Measurements from ENCODE around the gene CDH16. TPM values are rescaled to one million over a fixed set of nuclear protein-coding genes. Genes with fewer than 3 reads are reported as not detected.

CDH16 gene
- total RNA-seq, 1 donor from 2014 or later, result 0.25 TPM

DNA sequence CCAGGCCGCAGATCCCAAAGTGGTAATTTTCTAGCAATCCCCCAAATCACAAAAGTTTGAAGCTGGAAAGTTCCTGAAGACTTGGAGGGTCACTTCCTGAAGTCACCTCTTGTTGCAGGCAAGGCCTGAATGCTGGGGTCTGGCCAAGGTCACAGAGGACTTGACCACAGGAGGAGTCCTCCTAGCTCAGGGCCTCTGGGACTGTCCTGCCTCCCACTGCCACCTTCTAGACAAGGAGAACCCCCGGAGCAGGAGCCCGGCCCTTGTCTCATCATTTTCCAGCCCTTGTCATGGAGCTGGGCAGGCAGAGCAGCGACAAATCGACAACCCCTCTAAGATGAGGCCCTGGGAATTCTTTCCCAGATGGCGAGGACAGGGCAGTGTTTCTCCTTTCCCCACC, 330 bp downstream of the CDH16 start:
- Histone ChIP-seq H3K27me3 (no peaks in the 10 kb centered on the region), H3K9me3 (no peaks in the 10 kb centered on the region), H3K27ac (no peak overlapping the region), H3K4me3 (no peak overlapping the region), H3K36me3 (no peaks in the 10 kb centered on the region), H3K4me1 (no peaks in the 10 kb centered on the region)
- intact Hi-C loops (cut with DNase I), result no loop called here
- no peak for TF ChIP-seq POLR2AphosphoS5 (IDR thresholded peaks at IDR 0.05; ENCODE audit: insufficient read depth in 1 of 2, low read depth in 1 of 2)
- TF ChIP-seq POLR2A (IDR thresholded peaks at IDR 0.05), result no peak
- TF ChIP-seq, protein P1, sequence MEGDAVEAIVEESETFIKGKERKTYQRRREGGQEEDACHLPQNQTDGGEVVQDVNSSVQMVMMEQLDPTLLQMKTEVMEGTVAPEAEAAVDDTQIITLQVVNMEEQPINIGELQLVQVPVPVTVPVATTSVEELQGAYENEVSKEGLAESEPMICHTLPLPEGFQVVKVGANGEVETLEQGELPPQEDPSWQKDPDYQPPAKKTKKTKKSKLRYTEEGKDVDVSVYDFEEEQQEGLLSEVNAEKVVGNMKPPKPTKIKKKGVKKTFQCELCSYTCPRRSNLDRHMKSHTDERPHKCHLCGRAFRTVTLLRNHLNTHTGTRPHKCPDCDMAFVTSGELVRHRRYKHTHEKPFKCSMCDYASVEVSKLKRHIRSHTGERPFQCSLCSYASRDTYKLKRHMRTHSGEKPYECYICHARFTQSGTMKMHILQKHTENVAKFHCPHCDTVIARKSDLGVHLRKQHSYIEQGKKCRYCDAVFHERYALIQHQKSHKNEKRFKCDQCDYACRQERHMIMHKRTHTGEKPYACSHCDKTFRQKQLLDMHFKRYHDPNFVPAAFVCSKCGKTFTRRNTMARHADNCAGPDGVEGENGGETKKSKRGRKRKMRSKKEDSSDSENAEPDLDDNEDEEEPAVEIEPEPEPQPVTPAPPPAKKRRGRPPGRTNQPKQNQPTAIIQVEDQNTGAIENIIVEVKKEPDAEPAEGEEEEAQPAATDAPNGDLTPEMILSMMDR (IDR thresholded peaks at IDR 0.05), result no peak
- no peak for DNase-seq (ENCODE audit: extremely low spot score in 2 of 2)

DNA sequence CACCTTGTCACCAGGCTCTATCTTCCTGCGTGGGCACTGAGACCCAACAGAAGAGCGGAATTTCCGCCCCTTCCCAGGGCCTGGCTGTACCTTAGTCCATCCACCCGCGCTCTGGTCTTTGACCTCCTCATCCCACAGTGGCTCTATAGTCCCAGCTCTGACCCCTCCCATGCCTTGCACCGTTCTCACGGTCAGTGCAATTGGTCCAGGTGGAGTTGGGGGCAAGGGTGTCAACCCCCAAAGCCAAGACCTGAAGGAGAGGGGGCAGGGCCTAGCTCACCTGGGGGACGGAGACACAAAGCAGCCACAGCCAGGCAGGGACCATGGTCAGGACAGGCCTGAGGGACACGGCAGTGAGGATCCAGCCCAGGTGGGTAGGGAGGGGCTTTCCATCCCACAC, 944 bp downstream of the CDH16 start:
- TF ChIP-seq POLR2A (IDR thresholded peaks at IDR 0.05), result no peak
- TF ChIP-seq, protein P1 (IDR thresholded peaks at IDR 0.05), result no peak
- no peak for TF ChIP-seq POLR2AphosphoS5 (IDR thresholded peaks at IDR 0.05; ENCODE audit: insufficient read depth in 1 of 2, low read depth in 1 of 2)

DNA sequence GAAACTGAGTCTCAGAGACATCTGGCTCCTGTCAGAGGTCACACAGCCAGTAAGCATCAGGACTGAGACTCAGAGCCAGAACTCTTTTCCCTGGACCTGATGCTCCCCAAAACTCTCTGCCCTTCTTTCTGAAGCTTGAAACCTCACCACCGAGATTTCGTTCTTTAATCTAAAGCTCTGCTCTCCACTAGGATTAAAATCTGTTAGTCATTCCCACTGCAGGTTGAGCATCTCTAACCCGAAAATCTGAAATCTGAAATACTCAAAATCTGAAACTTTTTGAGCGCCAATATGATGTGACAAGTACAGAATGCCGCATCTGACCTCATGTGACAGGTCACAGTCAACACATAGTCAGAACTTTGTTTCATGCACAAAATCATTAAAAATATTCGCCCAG, 2.2 kb downstream of the CDH16 start:
- Histone ChIP-seq H3K27ac (no peak overlapping the region), H3K9me3 (no peaks in the 10 kb centered on the region), H3K27me3 (no peaks in the 10 kb centered on the region), H3K36me3 (no peaks in the 10 kb centered on the region), H3K4me1 (no peaks in the 10 kb centered on the region), H3K4me3 (no peak overlapping the region)
- no peak for DNase-seq (ENCODE audit: extremely low spot score in 2 of 2)
- intact Hi-C loops (cut with DNase I), result no loop called here
- TF ChIP-seq POLR2AphosphoS5 (IDR thresholded peaks at IDR 0.05; ENCODE audit: insufficient read depth in 1 of 2, low read depth in 1 of 2) (no peak), POLR2A (IDR thresholded peaks at IDR 0.05) (no peak)
- TF ChIP-seq, protein P1 (IDR thresholded peaks at IDR 0.05), result no peak

More for the DNA sequence above, 944 bp downstream of the CDH16 start:
- H3K27me3 ChIP-seq, result no peaks in the 10 kb centered on the region
- no peaks in the 10 kb centered on the region for H3K9me3 ChIP-seq
- H3K4me1 ChIP-seq, result no peaks in the 10 kb centered on the region
- intact Hi-C loops (cut with DNase I), result no loop called here
- no peak overlapping the region for H3K27ac ChIP-seq
- DNase-seq (ENCODE audit: extremely low spot score in 2 of 2), result no peak
- no peak overlapping the region for H3K4me3 ChIP-seq
- H3K36me3 ChIP-seq, result no peaks in the 10 kb centered on the region

DNA sequence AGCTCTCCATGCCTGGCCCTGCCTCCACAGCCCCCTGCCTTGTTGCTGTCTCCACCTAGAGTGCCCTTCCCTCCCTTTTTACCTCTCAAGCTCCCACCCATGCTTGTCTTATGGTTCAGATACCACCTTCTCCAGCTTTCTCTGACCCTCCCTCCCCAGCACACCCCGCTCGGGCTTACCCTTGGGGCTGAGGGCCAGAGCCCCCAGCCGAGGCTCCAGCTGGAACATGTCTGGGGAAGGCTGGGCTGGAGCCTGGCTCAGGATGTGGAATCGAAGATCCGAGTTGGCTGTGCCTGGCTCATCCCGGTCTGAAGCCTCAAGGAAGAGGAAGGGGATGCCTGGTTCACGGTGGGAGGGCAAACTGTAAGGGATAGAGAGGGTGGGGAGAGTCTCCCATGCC, 3.6 kb downstream of the CDH16 start:
- Histone ChIP-seq H3K27me3 (no peaks in the 10 kb centered on the region), H3K4me1 (no peaks in the 10 kb centered on the region), H3K4me3 (no peak overlapping the region), H3K9me3 (no peaks in the 10 kb centered on the region), H3K27ac (no peak overlapping the region), H3K36me3 (no peaks in the 10 kb centered on the region)
- TF ChIP-seq POLR2A (IDR thresholded peaks at IDR 0.05) (no peak), POLR2AphosphoS5 (IDR thresholded peaks at IDR 0.05; ENCODE audit: insufficient read depth in 1 of 2, low read depth in 1 of 2) (no peak)
- TF ChIP-seq, protein P1 (IDR thresholded peaks at IDR 0.05), result no peak
- intact Hi-C loops (cut with DNase I), result no loop called here
- no peak for DNase-seq (ENCODE audit: extremely low spot score in 2 of 2)

DNA sequence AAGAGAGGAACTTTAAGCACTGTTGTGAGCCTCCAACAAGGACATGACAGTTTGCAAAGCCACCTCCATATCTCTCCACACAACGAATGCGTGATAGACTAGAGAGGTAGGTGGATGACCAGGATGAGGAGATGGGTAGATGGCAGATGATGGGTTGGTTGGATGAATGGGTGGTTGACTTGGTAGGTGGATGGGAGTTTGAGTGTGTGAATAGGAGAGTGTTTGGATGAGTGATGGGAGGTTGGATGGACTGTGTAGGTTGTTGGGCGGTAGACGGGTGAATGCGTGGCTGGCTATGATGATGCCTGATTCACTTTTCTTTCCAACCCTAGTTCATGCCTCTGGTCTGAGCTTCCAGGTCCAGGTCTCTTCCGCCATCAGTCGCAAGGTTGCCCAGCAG, 4.1 kb downstream of the CDH16 start:
- Histone ChIP-seq H3K27me3 (no peaks in the 10 kb centered on the region), H3K9me3 (no peaks in the 10 kb centered on the region), H3K27ac (no peak overlapping the region), H3K36me3 (no peaks in the 10 kb centered on the region), H3K4me3 (no peak overlapping the region), H3K4me1 (no peaks in the 10 kb centered on the region)
- TF ChIP-seq, protein P1 (IDR thresholded peaks at IDR 0.05), result no peak
- TF ChIP-seq POLR2AphosphoS5 (IDR thresholded peaks at IDR 0.05; ENCODE audit: insufficient read depth in 1 of 2, low read depth in 1 of 2), result no peak
- TF ChIP-seq POLR2A (IDR thresholded peaks at IDR 0.05), result no peak
- intact Hi-C loops (cut with DNase I), result no loop called here
- DNase-seq (ENCODE audit: extremely low spot score in 2 of 2), result no peak

Data from vagina (tissue), 2 donors.